Fibroblast of lung (primary cell): ENCODE results near the gene BMPR1A. TPM values are rescaled to one million over a fixed set of nuclear protein-coding genes. Genes with fewer than 3 reads are reported as not detected.

ENCODE experiments used
- DNase-seq, 2 donors: peaks; one replicate each; pipeline versions ENCODE4 v3.0.0 to v3.0.0-alpha.2; 2010; ENCODE audit warnings: low read depth in 2 of 2
- H2AFZ ChIP-seq: 2 replicates; pipeline ENCODE4 v1.5.1; 2012; ENCODE audit warnings: low read length, control low read depth, inconsistent platforms
- H3K27ac ChIP-seq: 2 replicates; pipeline ENCODE4 v1.5.1; 2011; ENCODE audit warnings: low read length, control low read depth; ENCODE audit not compliant: insufficient read depth
- H3K27me3 ChIP-seq: 2 replicates; pipeline ENCODE4 v1.5.1; 2011; ENCODE audit warnings: mild to moderate bottlenecking, low read length; ENCODE audit not compliant: control insufficient read depth, insufficient read depth
- H3K36me3 ChIP-seq: 2 replicates; pipeline ENCODE4 v1.5.1; 2011; ENCODE audit warnings: low read length; ENCODE audit not compliant: control insufficient read depth, insufficient read depth
- H3K4me1 ChIP-seq: 2 replicates; pipeline ENCODE4 v1.5.1; 2011; ENCODE audit warnings: low read length; ENCODE audit not compliant: control insufficient read depth, insufficient read depth; ENCODE audit errors: extremely low read depth
- H3K4me2 ChIP-seq: 2 replicates; pipeline ENCODE4 v1.5.1; 2011; ENCODE audit warnings: low read length, control low read depth; ENCODE audit not compliant: insufficient read depth; ENCODE audit errors: extremely low read depth
- H3K4me3 ChIP-seq, 4 experiments: fragments of 200-600 bp in 1 of 4; sonication (generic) in 1 of 4; replicated peaks in 1 of 4; 2 replicates each; pipeline ENCODE4 v1.5.1; 2011 to 2016; ENCODE audit warnings: low read length in 4 of 4, low read depth in 3 of 4, mild to moderate bottlenecking in 3 of 4, control low read depth in 2 of 4, inconsistent platforms in 1 of 4, mixed read lengths in 1 of 4; ENCODE audit not compliant: insufficient read depth in 1 of 4; ENCODE audit errors: control extremely low read depth in 1 of 4
- H3K79me2 ChIP-seq: 2 replicates; pipeline ENCODE4 v1.5.1; 2012; ENCODE audit warnings: mild to moderate bottlenecking, low read length, inconsistent platforms; ENCODE audit not compliant: control insufficient read depth, insufficient read depth
- H3K9ac ChIP-seq: 2 replicates; pipeline ENCODE4 v1.5.1; 2011; ENCODE audit warnings: mild to moderate bottlenecking, low read length, control low read depth; ENCODE audit not compliant: insufficient read depth
- H3K9me3 ChIP-seq: 2 replicates; pipeline ENCODE4 v1.5.1; 2012; ENCODE audit warnings: low read depth, low read length; ENCODE audit not compliant: control insufficient read depth, insufficient read depth
- H4K20me1 ChIP-seq: 2 replicates; pipeline ENCODE4 v1.5.1; 2011; ENCODE audit warnings: low read length; ENCODE audit not compliant: control insufficient read depth, insufficient read depth; ENCODE audit errors: extremely low read depth
- CTCF ChIP-seq, 2 donors: IDR thresholded peaks in 1 of 2; conservative IDR thresholded peaks in 1 of 2; 1 replicate in 1 of 2; 2 replicates in 1 of 2; pipeline ENCODE4 v1.5.1; 2011 to 2012; ENCODE audit warnings: low read length in 2 of 2, control low read depth in 1 of 2, inconsistent platforms in 1 of 2, low read depth in 1 of 2, mild to moderate bottlenecking in 1 of 2
- EZH2 ChIP-seq: IDR thresholded peaks from 2 replicates; pipeline ENCODE4 v1.5.1; 2012; ENCODE audit warnings: low read length, control low read depth, mild to moderate bottlenecking; ENCODE audit errors: missing control alignments
- polyA plus RNA-seq, 2 donors: library from polyadenylated mRNA; depleted of rRNA in 1 of 2; stranded (reverse) in 1 of 2; unstranded in 1 of 2; fragments of >200 nt; gene quantifications; 2 replicates each; pipeline ENCODE4 v1.2.1, GENCODE V29; 2011 to 2012; ENCODE audit warnings: missing spikeins in 1 of 2
- total RNA-seq: library from RNA; depleted of rRNA; stranded (reverse); fragments of >200 nt; gene quantifications from 2 replicates; pipeline ENCODE4 v1.2.1, GENCODE V29; 2014

The BMPR1A gene
- total and polyA plus RNA-seq, 2 donors (not counting 1 experiment from before 2014, with no cell fraction given) = 52.8 to 61.8 TPM

GRCh38 chr10:86940677-86941076 lies 184.3 kb downstream of the BMPR1A start:
- no peak overlapping the region for H3K9ac ChIP-seq
- H3K27me3 ChIP-seq = no peaks in the 10 kb centered on the region
- peaks cover 3% of the 10 kb centered on the region for H3K4me1 ChIP-seq
- no peaks in the 10 kb centered on the region for H3K9me3 ChIP-seq
- no peaks in the 10 kb centered on the region for H3K79me2 ChIP-seq
- TF ChIP-seq CTCF (conservative IDR thresholded peaks at IDR 0.05 in 1 of 2, IDR thresholded peaks at IDR 0.05 in 1 of 2; ENCODE audit: low read depth in 1 of 2, low read length in 2 of 2) (no peak), EZH2 (no peak)
- no peaks in the 10 kb centered on the region for H4K20me1 ChIP-seq
- peaks cover 2% of the 10 kb centered on the region for H3K36me3 ChIP-seq
- no peak overlapping the region for H3K4me3 ChIP-seq
- no peak overlapping the region for H3K4me2 ChIP-seq
- no peak overlapping the region for H3K27ac ChIP-seq
- DNase-seq = no peak
- H2AFZ ChIP-seq = no peak overlapping the region

GRCh38 chr10:86941426-86941825 lies 185.0 kb downstream of the BMPR1A start:
- H3K9ac ChIP-seq = no peak overlapping the region
- DNase-seq = no peak
- H3K9me3 ChIP-seq = no peaks in the 10 kb centered on the region
- no peaks in the 10 kb centered on the region for H3K79me2 ChIP-seq
- TF ChIP-seq EZH2 = no peak
- TF ChIP-seq CTCF (conservative IDR thresholded peaks at IDR 0.05 in 1 of 2, IDR thresholded peaks at IDR 0.05 in 1 of 2; ENCODE audit: low read depth in 1 of 2, low read length in 2 of 2) = no peak
- H3K4me1 ChIP-seq = peaks cover 3% of the 10 kb centered on the region
- H3K4me3 ChIP-seq = no peak overlapping the region
- no peak overlapping the region for H2AFZ ChIP-seq
- no peaks in the 10 kb centered on the region for H4K20me1 ChIP-seq
- H3K4me2 ChIP-seq = no peak overlapping the region
- H3K36me3 ChIP-seq = peaks cover under 1% of the 10 kb centered on the region
- no peak overlapping the region for H3K27ac ChIP-seq
- H3K27me3 ChIP-seq = no peaks in the 10 kb centered on the region

GRCh38 chr10:86941991-86942421 lies 185.6 kb downstream of the BMPR1A start:
- Histone ChIP-seq H3K9ac (no peak overlapping the region), H3K79me2 (no peaks in the 10 kb centered on the region), H3K4me2 (no peak overlapping the region), H3K4me3 (no peak overlapping the region), H3K9me3 (no peaks in the 10 kb centered on the region), H3K27ac (no peak overlapping the region), H2AFZ (no peak overlapping the region), H3K36me3 (no peaks in the 10 kb centered on the region), H4K20me1 (no peaks in the 10 kb centered on the region), H3K4me1 (peaks cover 3% of the 10 kb centered on the region), H3K27me3 (no peaks in the 10 kb centered on the region)
- DNase-seq = no peak
- TF ChIP-seq EZH2 (no peak), CTCF (conservative IDR thresholded peaks at IDR 0.05 in 1 of 2, IDR thresholded peaks at IDR 0.05 in 1 of 2; ENCODE audit: low read depth in 1 of 2, low read length in 2 of 2) (no peak)
